HEK293 (cell line): ENCODE measurements around the gene SEPTIN3.

Source experiments
- FEZF1 ChIP-seq: fragments of 450-650 bp; formaldehyde crosslinking; IDR thresholded peaks from 2 replicates; pipeline ENCODE4 v1.5.1; 2016; ENCODE audit warnings: missing biosample characterization, missing genetic modification characterization
- KLF1 ChIP-seq: fragments of 450-650 bp; formaldehyde crosslinking; IDR thresholded peaks from 2 replicates; pipeline ENCODE4 v1.5.1; 2016; ENCODE audit warnings: missing biosample characterization, missing genetic modification characterization
- OSR2 ChIP-seq: fragments of 450-650 bp; formaldehyde crosslinking; IDR thresholded peaks from 2 replicates; pipeline ENCODE4 v1.5.1; 2016; ENCODE audit warnings: missing biosample characterization, missing genetic modification characterization
- SALL2 ChIP-seq: fragments of 450-650 bp; formaldehyde crosslinking; IDR thresholded peaks from 2 replicates; pipeline ENCODE4 v1.5.0; 2017; ENCODE audit warnings: missing biosample characterization, mild to moderate bottlenecking, missing genetic modification characterization, borderline replicate concordance
- SCRT1 ChIP-seq: fragments of 450-650 bp; formaldehyde crosslinking; IDR thresholded peaks from 2 replicates; pipeline ENCODE4 v1.5.1; 2016; ENCODE audit warnings: missing biosample characterization, missing genetic modification characterization, borderline replicate concordance
- ZBTB6 ChIP-seq: fragments of 450-650 bp; formaldehyde crosslinking; IDR thresholded peaks from 2 replicates; pipeline ENCODE4 v1.5.1; 2017; ENCODE audit warnings: missing biosample characterization, missing genetic modification characterization
- ZBTB8A ChIP-seq: fragments of 450-650 bp; formaldehyde crosslinking; IDR thresholded peaks from 2 replicates; pipeline ENCODE4 v1.5.1; 2016; ENCODE audit warnings: missing biosample characterization, missing genetic modification characterization
- ZNF112 ChIP-seq: fragments of 450-650 bp; formaldehyde crosslinking; IDR thresholded peaks from 2 replicates; pipeline ENCODE4 v1.5.0; 2017; ENCODE audit warnings: missing biosample characterization, missing genetic modification characterization
- ZNF114 ChIP-seq: fragments of 450-650 bp; formaldehyde crosslinking; IDR thresholded peaks from 2 replicates; pipeline ENCODE4 v1.5.0; 2017; ENCODE audit warnings: missing biosample characterization, missing genetic modification characterization
- ZNF146 ChIP-seq: fragments of 450-650 bp; formaldehyde crosslinking; IDR thresholded peaks from 2 replicates; pipeline ENCODE4 v1.5.1; 2016; ENCODE audit warnings: missing biosample characterization, missing genetic modification characterization
- ZNF174 ChIP-seq: fragments of 450-650 bp; formaldehyde crosslinking; IDR thresholded peaks from 2 replicates; pipeline ENCODE4 v1.5.0; 2017; ENCODE audit warnings: missing biosample characterization, mild to moderate bottlenecking, missing genetic modification characterization
- ZNF184 ChIP-seq: fragments of 450-650 bp; IDR thresholded peaks from 2 replicates; pipeline ENCODE4 v1.5.1; 2018; ENCODE audit warnings: missing biosample characterization, mild to moderate bottlenecking, missing genetic modification characterization
- ZNF239 ChIP-seq: fragments of 450-650 bp; formaldehyde crosslinking; IDR thresholded peaks from 2 replicates; pipeline ENCODE4 v1.5.1; 2016; ENCODE audit warnings: missing biosample characterization, missing genetic modification characterization
- ZNF280C ChIP-seq: fragments of 450-650 bp; formaldehyde crosslinking; IDR thresholded peaks from 2 replicates; pipeline ENCODE4 v1.5.1; 2016; ENCODE audit warnings: missing biosample characterization, missing genetic modification characterization
- ZNF292 ChIP-seq: fragments of 450-650 bp; formaldehyde crosslinking; IDR thresholded peaks from 2 replicates; pipeline ENCODE4 v1.5.1; 2016; ENCODE audit warnings: low read depth, missing biosample characterization, missing genetic modification characterization, borderline replicate concordance
- ZNF335 ChIP-seq: fragments of 450-650 bp; formaldehyde crosslinking; conservative IDR thresholded peaks from 2 replicates; pipeline ENCODE4 v1.5.1; 2016; ENCODE audit warnings: missing biosample characterization, missing genetic modification characterization
- ZNF341 ChIP-seq: fragments of 450-650 bp; formaldehyde crosslinking; IDR thresholded peaks from 2 replicates; pipeline ENCODE4; 2016; ENCODE audit warnings: low read depth, missing biosample characterization, missing genetic modification characterization
- ZNF518A ChIP-seq: fragments of 450-650 bp; formaldehyde crosslinking; conservative IDR thresholded peaks from 2 replicates; pipeline ENCODE4 v1.5.1; 2016; ENCODE audit warnings: low read depth, missing biosample characterization, missing genetic modification characterization
- ZNF529 ChIP-seq: fragments of 450-650 bp; formaldehyde crosslinking; IDR thresholded peaks from 2 replicates; pipeline ENCODE4 v1.5.1; 2017; ENCODE audit warnings: missing genetic modification characterization, missing biosample characterization; ENCODE audit not compliant: insufficient replicate concordance
- ZNF600 ChIP-seq: fragments of 450-650 bp; formaldehyde crosslinking; IDR thresholded peaks from 2 replicates; pipeline ENCODE4 v1.5.1; 2016; ENCODE audit warnings: missing biosample characterization, missing genetic modification characterization
- ZNF624 ChIP-seq: fragments of 450-650 bp; formaldehyde crosslinking; IDR thresholded peaks from 2 replicates; pipeline ENCODE4 v1.5.1; 2017; ENCODE audit warnings: missing biosample characterization, missing genetic modification characterization
- ZNF645 ChIP-seq: fragments of 450-650 bp; formaldehyde crosslinking; IDR thresholded peaks from 2 replicates; pipeline ENCODE4; 2016; ENCODE audit warnings: missing biosample characterization, missing genetic modification characterization
- ZNF692 ChIP-seq: fragments of 450-650 bp; formaldehyde crosslinking; IDR thresholded peaks from 2 replicates; pipeline ENCODE4 v1.5.1; 2016; ENCODE audit warnings: missing biosample characterization, missing genetic modification characterization
- ZNF747 ChIP-seq: fragments of 450-650 bp; formaldehyde crosslinking; IDR thresholded peaks from 2 replicates; pipeline ENCODE4 v1.5.1; 2016; ENCODE audit warnings: missing biosample characterization, missing genetic modification characterization
- ZNF776 ChIP-seq: fragments of 450-650 bp; formaldehyde crosslinking; IDR thresholded peaks from 2 replicates; pipeline ENCODE4 v1.5.0; 2017; ENCODE audit warnings: missing biosample characterization, missing genetic modification characterization, borderline replicate concordance
- ZNF837 ChIP-seq: fragments of 450-650 bp; formaldehyde crosslinking; IDR thresholded peaks from 2 replicates; pipeline ENCODE4 v1.5.1; 2016; ENCODE audit warnings: missing biosample characterization, missing genetic modification characterization
- ZSCAN5A ChIP-seq: fragments of 450-650 bp; formaldehyde crosslinking; IDR thresholded peaks from 2 replicates; pipeline ENCODE4 v1.5.1; 2016; ENCODE audit warnings: missing biosample characterization, missing genetic modification characterization

Gene SEPTIN3

GRCh38 chr22:41946629-41947423 lies 22.4 kb upstream of the SEPTIN3 start, which contains the start of gene CENPM (continued):
- TF ChIP-seq ZNF184 (tag by site-specific recombination): no peak
- no peak for TF ChIP-seq ZNF518A
- peak; percentile 50 for TF ChIP-seq ZNF335 (tag by site-specific recombination)
- TF ChIP-seq ZBTB8A (tag by site-specific recombination): peak; percentile 93
- no peak; the same call in 1 of the 2 replicates for TF ChIP-seq ZBTB6 (tag by site-specific recombination)
- TF ChIP-seq ZNF692 (tag by site-specific recombination): no peak; the same call in none of the 2 replicates
- no peak for TF ChIP-seq ZNF600 (tag by site-specific recombination)
- TF ChIP-seq ZNF112: no peak
- TF ChIP-seq ZNF292 (tag by site-specific recombination): no peak
- no peak for TF ChIP-seq ZNF645 (tag by site-specific recombination)
- no peak for TF ChIP-seq ZNF747 (tag by site-specific recombination)
- no peak; the same call in 1 of the 2 replicates for TF ChIP-seq KLF1 (tag by site-specific recombination)
- TF ChIP-seq ZNF174 (tag by site-specific recombination): no peak
- no peak for TF ChIP-seq ZNF624 (tag by site-specific recombination)
- no peak for TF ChIP-seq SCRT1
- 0 out of 2 replicates have a peak, but pooled peaks have one; percentile 16 for TF ChIP-seq ZNF341 (tag by site-specific recombination)
- no peak for TF ChIP-seq ZNF837 (tag by site-specific recombination)
- TF ChIP-seq ZNF146 (tag by site-specific recombination): no peak
- peak; percentile 64; the same call in 1 of the 2 replicates for TF ChIP-seq OSR2 (tag by site-specific recombination)
- no peak for TF ChIP-seq ZNF776
- TF ChIP-seq ZNF529: no peak
- TF ChIP-seq ZSCAN5A (tag by site-specific recombination): no peak
- TF ChIP-seq SALL2 (tag by site-specific recombination): no peak
- no peak for TF ChIP-seq ZNF239 (tag by site-specific recombination)
- peak; percentile 44; the same call in 1 of the 2 replicates for TF ChIP-seq FEZF1 (tag by site-specific recombination)
- TF ChIP-seq ZNF280C (tag by site-specific recombination): no peak
- TF ChIP-seq ZNF114: no peak
